ENCODE results near the gene NPEPL1. TPM values are rescaled to one million over a fixed set of nuclear protein-coding genes. Genes with fewer than 3 reads are reported as not detected.
"Not testable (repeated sequence)": the region's sequence is repeated elsewhere in the genome, so short reads cannot be mapped to it uniquely, and the experiment has no call there.

The NPEPL1 gene
- polyA plus RNA-seq, 5 donors, result 26.0 to 41.7 (median 36.8) TPM

DNA sequence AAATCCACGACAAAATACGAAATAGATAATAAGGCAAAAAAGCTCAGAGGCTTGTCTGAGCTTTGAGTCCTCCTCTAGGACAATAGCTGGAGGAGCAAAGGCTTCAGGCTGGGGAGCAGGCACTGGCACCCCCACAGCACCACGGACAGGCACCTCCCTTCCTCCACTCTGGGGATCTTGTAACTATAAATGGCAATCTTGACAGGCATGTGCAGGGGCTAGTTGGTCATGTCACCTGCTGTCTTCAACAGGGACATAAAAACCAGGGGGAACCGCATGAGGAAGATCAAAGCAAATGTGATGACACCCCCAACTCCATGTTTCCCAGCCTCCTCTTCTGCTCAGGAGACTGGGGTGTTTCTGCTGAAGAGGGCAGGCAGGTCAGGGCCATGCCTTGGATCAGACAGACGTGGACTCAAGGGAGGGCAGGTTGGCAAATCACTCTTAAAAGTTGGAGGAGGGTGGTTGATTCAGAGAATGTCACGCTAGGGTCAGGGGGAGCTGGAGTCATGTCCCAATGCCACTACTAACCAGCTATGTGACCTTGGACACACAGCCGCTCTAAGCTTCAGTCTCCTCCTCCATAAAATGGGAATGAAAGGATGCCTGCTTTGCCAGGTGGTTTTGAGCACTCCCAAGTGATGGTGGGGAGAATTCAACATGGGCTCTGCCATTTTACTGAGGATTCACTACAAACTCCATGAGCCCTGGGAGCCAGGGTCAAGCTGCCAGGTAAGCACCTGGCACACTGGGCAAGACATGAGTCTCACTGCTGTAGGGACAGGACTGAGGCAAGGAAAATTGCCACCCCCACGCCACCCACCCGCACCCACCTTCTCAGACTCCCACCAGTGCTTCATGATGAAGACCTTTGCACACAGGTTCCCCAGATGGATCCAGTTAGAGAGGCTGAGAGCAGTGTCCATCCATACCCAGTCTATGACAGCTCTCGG is 48.0 kb downstream of the NPEPL1 start:
- DNase-seq, result no peak

DNA sequence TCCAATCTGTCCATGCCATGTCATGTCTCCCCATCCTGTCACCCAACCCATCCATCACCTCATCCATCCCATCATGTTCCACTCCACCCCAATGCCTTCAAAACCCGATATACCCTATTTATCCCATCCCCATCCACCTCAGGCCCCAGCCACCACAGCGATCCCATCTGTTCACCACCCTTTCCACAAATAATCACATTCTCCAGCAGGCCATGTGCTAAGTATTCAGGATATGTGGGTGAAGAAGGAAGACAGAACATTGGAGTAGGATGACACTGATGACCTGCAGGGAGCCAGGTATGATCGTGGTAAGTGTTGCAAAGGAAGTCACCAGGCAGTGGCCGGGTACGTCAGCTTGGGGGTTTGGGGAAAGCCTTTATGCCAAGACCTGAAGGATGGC is 48.8 kb downstream of the NPEPL1 start:
- DNase-seq, result no peak

DNA sequence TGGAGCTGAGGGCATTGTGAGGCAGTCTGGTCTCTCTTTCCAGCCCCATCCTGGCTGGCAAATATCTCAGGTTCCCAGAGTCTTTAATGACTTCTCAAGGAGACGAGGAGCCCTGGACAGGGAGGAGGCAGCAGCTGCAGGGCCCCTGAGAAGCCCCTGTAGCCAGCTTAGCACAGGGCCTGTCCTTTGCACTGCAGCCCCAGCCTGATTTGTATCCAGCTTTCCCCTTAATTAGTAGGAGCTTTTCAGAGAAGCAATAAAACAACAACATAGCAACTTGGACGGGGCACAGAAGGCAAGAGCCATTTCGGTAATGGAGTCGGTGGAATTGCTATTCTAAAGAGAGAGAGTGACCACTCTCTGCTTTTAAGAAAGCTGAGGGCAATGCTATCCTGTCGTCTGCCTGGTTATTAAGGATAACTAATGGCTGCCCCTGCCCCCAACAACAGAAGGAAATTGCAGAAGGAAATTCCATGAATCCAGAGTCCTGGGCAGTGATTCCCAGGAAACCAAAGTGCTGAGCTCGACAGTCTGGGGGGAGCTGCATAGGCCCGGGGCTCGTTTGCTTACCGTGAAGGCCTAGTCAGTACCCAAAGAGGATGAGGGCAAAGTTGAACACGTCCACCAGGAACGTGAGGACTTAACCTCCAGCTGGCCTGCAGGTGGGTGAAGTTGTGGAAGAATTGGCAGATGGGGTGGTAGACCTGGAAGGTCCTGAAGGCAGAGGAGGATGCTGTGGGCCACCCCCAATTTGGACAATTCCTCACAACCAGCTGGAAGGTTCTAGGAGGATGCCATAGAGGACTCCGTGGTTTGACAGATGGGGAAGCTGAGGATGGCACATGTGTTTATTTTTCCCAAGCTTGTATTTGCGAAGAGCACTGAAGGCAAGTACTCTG is 50.3 kb downstream of the NPEPL1 start:
- no peak for DNase-seq

DNA sequence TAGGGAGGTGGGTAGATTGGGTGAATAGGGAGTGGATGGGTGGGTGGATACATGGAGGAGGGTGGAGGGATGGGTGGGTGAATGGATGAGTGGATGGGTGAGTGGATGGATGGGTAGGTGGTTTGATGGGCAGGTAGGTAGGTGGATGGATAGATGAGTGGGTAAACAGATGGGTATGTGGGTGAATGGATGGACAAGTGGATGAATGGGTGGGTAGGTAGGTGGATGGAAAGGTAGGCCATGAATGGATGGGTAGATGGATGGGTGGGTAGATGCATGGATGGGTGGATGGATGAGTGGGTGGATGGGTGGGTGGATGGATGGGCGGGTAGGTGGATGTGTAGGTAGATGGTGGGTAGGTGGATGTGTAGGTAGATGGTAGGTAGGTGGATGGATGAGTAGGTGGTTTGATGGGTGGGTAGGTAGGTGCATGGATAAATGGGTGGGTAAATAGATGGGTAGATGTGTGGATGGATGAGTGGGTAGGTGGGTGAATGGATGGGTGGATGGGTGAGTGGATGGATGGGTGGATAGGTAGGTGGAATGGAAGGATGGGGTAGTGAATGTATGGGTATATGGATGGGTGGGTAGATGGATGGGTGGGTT is 51.4 kb downstream of the NPEPL1 start:
- no peak for DNase-seq

DNA sequence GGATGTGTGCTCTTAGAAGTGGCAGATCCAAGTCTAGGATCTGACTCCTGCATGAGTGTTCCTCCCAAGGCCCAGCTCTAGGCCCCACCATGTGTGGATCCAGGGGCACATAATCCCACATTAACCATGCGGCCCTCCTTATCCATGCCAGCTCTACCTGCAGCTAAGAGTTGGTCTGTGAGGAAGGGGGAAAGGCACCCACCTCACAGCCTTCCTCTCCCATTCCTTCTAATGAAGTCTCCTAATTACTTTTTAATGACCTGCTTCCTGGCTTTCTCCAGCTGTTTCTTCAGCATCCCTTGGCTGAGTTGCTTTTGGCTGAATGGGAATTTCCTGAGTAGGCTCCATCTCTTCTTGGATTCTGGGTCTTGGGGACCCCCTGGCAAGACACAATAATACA is 52.2 kb downstream of the NPEPL1 start:
- DNase-seq, result peak; percentile 71 to 77

DNA sequence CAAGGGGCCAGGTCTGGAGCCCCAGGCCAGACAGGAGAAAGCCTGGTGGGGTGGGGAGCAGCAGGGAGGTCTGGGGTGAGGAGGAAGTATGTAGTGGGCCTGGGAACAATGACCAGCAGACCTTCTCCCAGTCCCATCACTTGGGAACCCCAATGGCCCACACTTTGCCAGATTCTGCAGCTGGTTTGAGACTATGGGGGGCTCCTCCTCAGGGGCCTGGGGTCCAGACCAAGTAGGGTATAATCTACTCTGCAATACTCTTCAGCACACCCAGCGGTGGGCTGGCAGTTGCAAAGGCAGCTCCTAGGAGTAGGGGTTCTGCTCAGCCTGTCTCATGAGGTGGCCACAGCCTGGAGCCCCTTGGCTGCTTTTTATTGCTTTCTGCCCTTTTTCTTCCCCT is 52.8 kb downstream of the NPEPL1 start:
- no peak for DNase-seq

DNA sequence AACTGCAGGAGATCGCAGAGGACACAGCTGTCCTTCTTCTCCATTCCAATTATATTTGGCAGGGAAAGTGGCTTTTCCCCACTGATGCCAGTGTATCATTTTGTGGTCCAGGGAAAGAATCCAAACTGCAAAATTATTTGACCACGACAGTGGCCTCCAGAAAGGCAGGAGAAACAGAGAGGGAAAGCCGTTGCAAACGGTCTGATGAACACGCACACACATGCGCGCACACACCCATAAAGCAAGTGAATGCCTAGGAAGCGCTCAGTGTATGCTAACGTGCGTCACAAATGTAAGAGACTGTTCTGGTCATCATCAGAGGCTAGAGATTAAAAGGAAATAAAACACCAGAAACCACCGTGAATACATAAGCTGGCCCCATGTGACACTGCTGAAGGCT is 54.0 kb downstream of the NPEPL1 start:
- DNase-seq, result no peak

DNA sequence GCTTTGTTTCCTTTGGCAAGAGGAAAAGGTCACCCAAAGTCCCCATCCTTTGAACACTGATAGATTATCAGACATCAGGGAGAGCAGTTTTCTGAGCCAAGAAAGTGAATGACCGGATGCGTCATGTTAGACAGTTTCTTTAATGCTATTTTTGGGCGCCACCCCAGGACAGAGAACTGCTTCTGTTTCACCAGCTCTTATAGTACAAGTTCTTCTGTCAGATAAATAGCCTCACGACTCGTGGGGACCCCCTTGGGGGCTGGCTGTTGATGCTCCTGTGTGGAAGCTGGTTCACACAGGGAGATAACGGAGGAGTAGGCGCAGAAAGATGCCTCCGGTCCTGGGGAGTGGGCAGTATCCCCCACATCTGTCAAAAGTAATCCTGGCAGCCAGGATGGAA is 54.6 kb downstream of the NPEPL1 start:
- DNase-seq, result no peak

DNA sequence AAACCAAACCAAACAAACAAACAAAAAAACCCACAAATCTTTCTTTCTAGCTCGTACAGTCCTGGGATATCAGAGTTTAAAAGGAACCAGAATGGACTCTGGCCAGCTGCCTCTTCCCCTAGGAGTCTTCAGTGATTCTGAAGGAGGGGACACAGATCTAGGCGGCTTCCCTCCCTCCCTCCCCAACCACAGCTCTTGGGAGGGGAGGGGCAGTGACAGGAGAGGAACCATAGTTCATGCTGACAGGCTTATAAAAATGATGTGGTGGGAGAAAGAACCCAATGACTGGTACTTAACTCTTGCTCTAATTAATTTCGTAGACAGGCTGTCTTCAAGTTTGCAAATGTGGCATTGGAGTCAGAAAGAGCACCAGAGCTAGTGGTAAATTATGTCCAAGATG is 56.0 kb downstream of the NPEPL1 start:
- DNase-seq, result no peak

DNA sequence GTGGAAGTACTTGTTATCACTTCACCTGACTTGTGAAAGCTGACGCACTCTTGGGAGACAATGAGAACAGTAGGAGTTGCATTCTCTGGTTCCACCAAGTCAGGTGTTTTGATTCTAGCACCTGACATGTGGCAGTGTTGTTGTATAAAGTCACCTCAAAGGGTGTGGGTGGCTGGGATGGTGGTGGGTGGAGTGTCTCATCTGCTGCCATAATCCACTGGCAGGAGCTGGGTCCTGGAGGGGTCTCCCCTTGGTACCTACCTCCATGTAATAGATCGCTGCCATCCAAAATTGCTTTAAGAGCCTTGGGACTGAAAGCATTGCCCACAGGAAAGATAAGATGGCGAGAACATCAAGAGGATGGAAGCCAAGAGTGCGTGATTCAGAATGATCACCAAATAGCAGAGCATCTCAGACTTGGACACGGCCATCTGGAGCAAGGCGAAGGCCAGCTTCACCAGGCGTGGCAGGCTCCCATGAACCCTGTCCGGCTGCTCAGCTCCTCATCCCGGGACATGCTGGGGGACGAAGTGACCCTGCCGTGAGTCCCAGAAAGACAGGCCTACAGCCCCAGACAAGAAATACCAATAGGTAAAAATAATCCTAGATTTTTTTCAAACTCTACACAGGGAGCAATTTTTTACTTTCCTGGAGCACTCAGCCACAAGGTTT is 56.6 kb downstream of the NPEPL1 start:
- DNase-seq, result no peak

DNA sequence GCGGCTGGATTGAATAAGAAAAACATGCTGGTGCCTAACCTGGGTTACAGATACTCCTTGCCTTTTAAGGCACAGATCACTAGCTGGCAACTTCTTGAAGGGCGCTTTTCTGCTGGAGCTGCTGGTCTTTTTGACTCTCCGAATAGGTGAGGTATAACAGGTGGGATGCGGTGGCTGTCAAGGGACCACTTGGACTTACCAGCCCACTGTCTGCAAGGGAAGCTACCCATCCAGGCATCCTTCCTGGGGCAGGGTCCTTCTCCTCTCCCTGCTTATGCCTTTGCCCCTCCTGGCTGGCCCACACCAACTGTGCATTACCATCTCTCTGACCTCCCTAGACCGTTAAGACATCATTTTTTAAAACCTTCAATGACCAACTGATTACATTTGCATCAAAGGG is 57.4 kb downstream of the NPEPL1 start:
- DNase-seq, result no peak

DNA sequence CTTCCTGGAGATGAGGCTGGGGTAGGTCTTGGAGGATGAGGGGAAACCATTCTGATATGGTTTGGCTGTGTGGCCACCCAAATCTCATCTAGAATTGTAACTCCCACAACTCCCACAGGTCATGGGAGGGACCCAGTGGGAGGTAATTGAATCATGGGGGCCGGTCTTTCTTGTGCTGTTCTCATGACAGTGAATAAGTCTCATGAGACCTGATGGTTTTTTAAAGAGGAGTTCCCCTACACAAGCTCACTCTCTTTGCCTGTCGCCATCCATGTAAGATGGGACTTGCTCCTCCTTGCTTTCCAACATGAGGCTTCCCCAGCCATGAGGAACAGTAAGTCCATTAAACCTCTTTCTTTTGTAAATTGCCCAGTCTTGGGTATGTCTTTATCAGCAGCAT is 58.1 kb downstream of the NPEPL1 start:
- DNase-seq, result not testable (repeated sequence)

DNA sequence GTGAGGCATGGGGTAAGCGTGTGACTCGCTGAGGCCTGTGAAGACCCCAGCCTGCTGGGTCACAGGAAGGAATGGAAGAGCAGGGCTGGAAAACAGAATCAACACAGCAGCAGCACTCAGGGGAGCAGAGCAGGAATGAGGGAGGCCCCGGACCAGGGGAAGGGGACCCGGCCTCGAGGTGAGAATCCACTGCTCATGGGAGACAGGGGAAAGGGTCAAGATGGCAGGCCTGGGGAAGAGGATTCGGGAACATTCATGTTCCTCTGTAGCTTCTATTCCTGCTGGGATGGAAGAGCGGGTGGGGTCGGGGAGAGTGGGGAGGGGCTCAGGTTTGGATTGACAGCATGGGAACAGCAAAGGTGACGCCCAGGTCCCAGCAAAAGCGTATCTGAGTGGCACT is 59.4 kb downstream of the NPEPL1 start:
- DNase-seq, result no peak

DNA sequence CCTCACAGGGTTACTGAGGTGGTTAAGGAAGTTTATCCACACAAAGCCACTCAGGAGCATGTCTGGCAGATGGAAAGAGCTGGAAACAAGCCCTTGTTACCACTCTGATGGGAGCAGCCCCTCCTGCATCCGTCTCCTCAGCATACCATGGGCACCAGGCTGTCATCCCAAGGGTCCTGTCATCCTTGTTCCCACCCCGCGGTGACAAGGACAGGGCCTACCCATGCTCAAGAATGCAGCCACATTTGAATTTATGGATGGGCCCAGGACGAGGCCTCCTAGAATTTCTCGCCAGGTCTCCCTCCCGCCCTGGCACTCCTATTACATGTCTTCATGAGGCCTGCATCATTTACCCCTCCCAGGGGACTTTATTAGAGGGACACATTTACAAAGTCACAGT is 60.0 kb downstream of the NPEPL1 start:
- DNase-seq, result no peak

DNA sequence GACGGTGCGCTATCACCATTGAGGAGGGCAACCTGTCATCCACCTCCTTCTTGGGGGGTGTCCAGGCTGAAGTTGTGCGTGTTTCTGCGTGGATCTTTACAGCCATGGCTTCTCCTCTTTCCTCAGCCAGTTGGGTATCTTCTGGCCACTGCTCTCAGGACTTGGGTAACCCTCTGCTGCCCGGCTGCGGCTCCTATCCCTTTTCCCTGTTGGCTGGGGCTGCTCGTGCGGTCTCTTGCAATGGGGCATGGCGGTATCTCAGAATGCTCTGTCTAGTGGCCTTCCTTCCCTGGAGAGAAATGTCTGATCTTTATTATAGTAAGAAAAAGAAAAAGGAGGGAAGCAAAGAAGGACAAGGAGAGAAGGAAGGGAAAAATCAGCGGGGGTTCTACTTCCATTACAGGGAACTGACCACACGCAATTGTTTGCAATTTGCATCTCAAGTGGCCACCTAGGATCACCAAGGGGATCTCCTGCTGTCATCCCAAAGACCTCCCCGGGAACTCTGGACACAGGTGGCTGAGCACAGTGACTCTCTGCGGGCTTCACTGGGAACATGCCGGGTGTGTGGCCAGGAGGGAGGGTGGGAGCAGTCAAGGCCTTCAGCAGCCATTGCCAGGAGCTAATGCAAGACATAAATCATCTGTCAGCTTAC is 60.8 kb downstream of the NPEPL1 start:
- DNase-seq, result no peak

DNA sequence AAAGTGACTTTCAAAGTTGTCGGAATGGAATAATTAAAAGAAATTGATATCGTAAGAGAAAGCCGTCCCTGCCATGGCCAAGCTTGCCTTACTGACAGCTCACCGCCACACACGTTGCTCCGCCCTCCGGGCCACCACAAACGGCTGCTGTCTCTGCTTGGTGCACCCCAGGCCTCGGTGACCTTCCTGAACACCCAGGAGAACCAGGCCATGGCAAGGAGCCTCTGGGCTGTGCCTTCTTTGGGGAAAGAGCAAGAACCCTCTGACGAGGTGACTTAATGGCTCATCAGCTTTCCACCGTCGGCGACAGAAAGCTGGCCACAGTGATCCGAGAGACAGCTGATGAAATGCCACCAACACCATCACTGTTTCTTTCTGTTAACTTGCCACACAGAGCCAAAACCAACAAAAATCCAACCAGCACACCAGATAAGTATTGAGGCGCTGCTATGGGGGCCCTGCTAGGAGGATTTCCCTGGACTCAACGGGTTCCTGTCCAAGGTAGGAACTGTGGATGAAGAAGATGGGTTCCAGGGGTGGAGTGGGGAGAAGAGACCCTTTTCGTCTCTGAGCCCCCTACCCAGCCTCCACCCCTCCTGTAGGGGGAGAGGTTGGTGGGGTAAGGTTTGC is 61.4 kb downstream of the NPEPL1 start:
- no peak for DNase-seq

DNA sequence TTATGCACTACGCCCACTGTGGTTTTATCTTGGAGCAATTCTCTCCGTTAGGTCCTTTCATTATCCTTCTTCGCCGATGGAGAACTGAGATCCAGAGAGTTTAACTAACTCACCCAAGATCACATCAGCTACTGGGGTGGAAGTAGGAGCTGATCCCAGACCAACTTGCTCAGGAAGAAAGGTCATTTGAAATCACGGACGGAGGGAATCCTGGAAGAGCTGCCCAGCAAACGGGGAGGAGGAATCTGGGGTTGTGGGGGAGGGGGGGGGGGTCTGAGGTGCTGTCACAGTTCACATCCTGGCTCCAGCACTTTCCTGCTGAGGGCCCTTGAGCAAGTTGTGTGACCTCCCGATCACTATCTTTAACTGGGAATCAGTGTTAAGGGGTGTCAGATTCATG is 62.0 kb downstream of the NPEPL1 start:
- DNase-seq, result no peak

DNA sequence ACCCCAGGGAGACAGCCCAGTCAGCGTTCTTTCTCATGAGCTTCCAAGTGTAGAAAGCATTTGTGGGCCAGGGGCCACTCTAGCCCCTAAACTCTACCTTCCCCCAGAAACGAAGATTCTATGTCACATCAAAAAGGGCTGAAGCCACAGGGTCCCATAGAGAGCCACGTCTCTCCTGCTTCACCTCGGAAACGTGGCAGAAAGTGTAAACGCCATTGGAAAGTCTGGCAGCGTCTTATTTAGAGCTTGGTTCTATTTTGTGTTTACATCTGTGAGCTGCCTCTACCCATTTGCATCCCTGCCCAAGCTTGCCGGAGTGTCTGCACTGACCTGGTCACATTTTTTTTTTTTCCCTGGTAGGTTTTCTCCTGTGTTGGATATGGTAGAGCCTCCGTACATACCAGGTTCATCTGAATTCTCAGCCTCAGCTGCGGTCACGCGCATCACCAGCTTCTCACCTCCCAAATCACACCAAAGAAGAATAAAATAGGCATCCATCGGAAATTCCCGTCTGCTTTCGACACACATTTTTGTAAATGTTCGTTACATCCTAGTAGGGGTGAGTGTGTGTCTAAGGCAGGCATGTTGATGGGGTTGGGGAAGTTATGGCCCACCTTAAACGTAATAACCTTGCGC is 62.6 kb downstream of the NPEPL1 start:
- no peak for DNase-seq

DNA sequence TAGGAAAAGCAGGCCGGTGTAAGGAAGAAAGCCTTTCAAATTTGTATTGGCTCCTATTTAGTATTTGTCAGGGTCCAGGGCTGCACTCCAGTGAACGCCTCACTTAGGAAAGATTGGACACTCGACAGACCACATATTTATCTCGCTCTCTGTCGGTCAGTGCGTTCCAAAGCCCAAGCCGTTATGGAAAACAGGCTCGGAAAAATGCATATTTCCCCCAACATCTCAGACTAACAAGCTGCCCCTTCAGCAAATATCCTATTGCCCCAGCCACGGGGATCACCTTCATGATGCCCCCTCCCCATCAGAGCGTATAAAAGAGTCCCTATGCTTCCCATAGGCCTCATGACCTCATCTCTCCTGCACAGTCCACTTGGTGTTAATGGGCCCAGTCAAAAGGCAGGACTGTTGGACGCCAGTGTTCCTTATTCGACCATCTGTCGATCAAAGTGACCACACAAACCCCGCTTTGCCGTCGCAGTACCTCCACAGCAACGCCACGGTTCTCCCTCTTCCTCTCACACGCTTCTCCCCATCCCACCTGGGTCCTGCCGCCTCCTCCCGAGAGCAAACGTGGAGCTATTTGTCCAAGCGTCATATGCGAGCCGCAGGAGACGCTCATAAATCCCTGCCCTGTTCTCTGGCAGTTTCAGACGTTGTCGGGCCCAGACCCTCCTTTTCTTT is 63.3 kb downstream of the NPEPL1 start:
- DNase-seq, result no peak

DNA sequence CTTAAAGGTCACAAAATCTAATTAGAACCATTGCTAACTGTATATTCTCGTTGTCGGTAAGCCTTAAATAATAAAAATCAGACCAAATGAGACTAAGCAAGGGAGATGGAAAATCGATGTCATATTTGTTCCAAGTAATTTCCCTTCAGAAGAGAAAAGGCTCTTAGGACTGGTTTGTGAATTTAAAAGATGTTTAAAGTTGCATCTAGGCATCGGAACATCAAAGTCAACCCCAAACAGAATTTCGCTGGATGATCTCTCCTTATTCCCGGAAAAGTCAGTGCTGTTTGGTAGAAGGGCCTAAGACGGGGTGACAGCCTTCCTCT is 63.8 kb downstream of the NPEPL1 start:
- DNase-seq, result no peak

All from right lung (tissue), 5 donors.